Natural killer cell (primary cell): ENCODE data around the gene LSAMP. TPM values are rescaled to one million over a fixed set of nuclear protein-coding genes. Genes with fewer than 3 reads are reported as not detected.

Source experiments
- ATAC-seq, 3 donors: fragments of 150-1000 bp in 2 of 3; fragments of 200-7000 bp in 1 of 3; cut with Tn5 transposase; 1 replicate in 1 of 3; 2 replicates in 2 of 3; pipeline ENCODE4 v1.10.0; 2021; ENCODE audit warnings: mild to moderate bottlenecking in 2 of 3, moderate library complexity in 2 of 3
- DNase-seq, 2 donors: peaks; one replicate each; pipeline versions ENCODE4 v3.0.0 to v3.0.0-alpha.2; 2013 to 2021; ENCODE audit warnings: mixed read lengths in 1 of 2
- H3K27ac ChIP-seq: one replicate; pipeline ENCODE4 v1.5.1; 2013; ENCODE audit warnings: mild to moderate bottlenecking, low read length
- H3K27me3 ChIP-seq: one replicate; pipeline ENCODE4 v1.6.1; 2013; ENCODE audit warnings: low read length; ENCODE audit not compliant: control insufficient read depth, insufficient read depth
- H3K36me3 ChIP-seq: one replicate; pipeline ENCODE4 v1.6.1; 2013; ENCODE audit warnings: low read length; ENCODE audit not compliant: control insufficient read depth, insufficient read depth
- H3K4me1 ChIP-seq: one replicate; pipeline ENCODE4 v1.6.1; 2013; ENCODE audit warnings: low read length; ENCODE audit not compliant: control insufficient read depth, insufficient read depth
- H3K4me3 ChIP-seq: one replicate; pipeline ENCODE4 v1.5.1; 2013; ENCODE audit warnings: low read length
- H3K9me3 ChIP-seq: one replicate; pipeline ENCODE4 v1.6.1; 2013; ENCODE audit warnings: low read length; ENCODE audit not compliant: control insufficient read depth, insufficient read depth
- H3K27ac Mint-ChIP-seq, 2 donors: one replicate each; pipeline ENCODE4 v1.8.0; 2022; ENCODE audit warnings: mild to moderate bottlenecking in 2 of 2, mixed read lengths in 2 of 2, moderate library complexity in 1 of 2
- H3K27me3 Mint-ChIP-seq, 2 donors: one replicate each; pipeline ENCODE4 v1.8.0; 2022; ENCODE audit warnings: low read depth in 2 of 2, mixed read lengths in 2 of 2
- H3K36me3 Mint-ChIP-seq: one replicate; pipeline ENCODE4 v1.8.0; 2022; ENCODE audit warnings: mixed read lengths
- H3K4me1 Mint-ChIP-seq, 2 donors: one replicate each; pipeline ENCODE4 v1.8.0; 2022; ENCODE audit warnings: mixed read lengths in 2 of 2
- H3K4me3 Mint-ChIP-seq: one replicate; pipeline ENCODE4 v1.8.0; 2022; ENCODE audit warnings: mild to moderate bottlenecking, moderate library complexity, mixed read lengths
- H3K9me3 Mint-ChIP-seq, 2 donors: one replicate each; pipeline ENCODE4 v1.8.0; 2022; ENCODE audit warnings: mixed read lengths in 2 of 2
- WGBS: methylation state at CpG from one replicate; pipeline ENCODE4 v1.1.7; 2013; ENCODE audit warnings: missing lambda C conversion rate; ENCODE audit not compliant: insufficient coverage; 5-methylcytosine and 5-hydroxymethylcytosine counted together
- intact Hi-C: fragments of 100-400 bp; cut with micrococcal nuclease; formaldehyde crosslinking; loops from one replicate; pipeline ENCODE4 v1.14.2; 2022
- total RNA-seq, 4 donors: library from RNA; stranded (reverse); fragments of 120-200 nt in 1 of 4; gene quantifications; one replicate each; pipeline versions ENCODE4 v1.2.3 to v1.2.4, GENCODE V29; 2013 to 2022
- TF ChIP-seq, protein P1 (sequence below): fragments of 200-600 bp; IDR thresholded peaks from one replicate; pipeline ENCODE4 v1.8.0; 2022; ENCODE audit warnings: antibody characterized with exemption

Gene LSAMP
- total RNA-seq, 3 donors from 2014 or later (not counting 1 experiment from before 2014, with no cell fraction given), result not detected

DNA sequence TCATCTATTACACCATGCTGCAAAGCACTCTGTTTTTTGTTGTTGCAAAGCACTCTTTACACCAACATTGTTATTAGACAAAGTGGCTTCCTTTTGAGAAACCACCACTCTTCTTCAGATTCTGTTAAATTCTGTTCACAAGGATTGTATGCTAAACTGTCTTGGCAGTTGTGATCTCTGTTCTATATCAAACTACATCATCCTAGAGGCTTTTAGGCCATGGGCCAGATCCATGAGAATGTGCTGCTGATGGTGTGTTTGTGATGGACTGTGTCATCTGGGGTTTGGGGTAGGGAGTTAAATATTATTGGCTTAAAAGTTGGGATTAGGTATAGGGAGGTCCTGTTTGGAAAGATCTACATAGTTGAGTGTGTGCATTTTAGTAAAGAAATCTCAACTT is 592.2 kb downstream of the LSAMP start:
- no peak for ATAC-seq
- Mint-ChIP-seq H3K27me3 (peaks cover 9 to 14% of the 10 kb centered on the region in 2 donors), H3K9me3 (no peaks in the 10 kb centered on the region)

DNA sequence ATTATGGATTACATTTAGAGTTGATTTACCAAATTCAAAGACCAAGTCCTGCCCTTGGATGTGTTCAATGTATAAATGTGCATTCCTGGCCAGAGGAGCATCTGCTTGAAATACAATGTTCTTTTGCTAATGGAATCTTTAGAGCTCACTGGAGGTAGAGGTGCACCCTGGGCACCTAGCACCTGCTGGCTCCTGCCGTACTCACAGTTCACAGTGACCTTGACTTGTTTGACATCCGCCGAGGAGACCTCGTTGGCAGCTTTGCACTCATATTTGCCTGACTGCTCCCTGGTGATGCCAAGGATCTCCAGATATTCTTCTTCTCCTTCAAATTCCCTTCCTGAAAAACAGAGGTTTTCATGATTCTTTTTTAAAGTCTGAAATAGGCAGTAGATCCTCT is 593.0 kb downstream of the LSAMP start:
- ATAC-seq (no peak), DNase-seq (no peak)
- Mint-ChIP-seq H3K4me1 (no peaks in the 10 kb centered on the region), H3K36me3 (no peaks in the 10 kb centered on the region), H3K4me3 (no peak overlapping the region), H3K27me3 (peaks cover 9 to 12% of the 10 kb centered on the region in 2 donors), H3K27ac (no peak overlapping the region), H3K9me3 (no peaks in the 10 kb centered on the region)
- no peaks in the 10 kb centered on the region for H3K9me3 ChIP-seq
- no peak overlapping the region for H3K27ac ChIP-seq
- H3K4me3 ChIP-seq, result no peak overlapping the region
- H3K27me3 ChIP-seq, result no peaks in the 10 kb centered on the region
- intact Hi-C loops, result no loop called here
- H3K4me1 ChIP-seq, result no peaks in the 10 kb centered on the region
- TF ChIP-seq, protein P1, sequence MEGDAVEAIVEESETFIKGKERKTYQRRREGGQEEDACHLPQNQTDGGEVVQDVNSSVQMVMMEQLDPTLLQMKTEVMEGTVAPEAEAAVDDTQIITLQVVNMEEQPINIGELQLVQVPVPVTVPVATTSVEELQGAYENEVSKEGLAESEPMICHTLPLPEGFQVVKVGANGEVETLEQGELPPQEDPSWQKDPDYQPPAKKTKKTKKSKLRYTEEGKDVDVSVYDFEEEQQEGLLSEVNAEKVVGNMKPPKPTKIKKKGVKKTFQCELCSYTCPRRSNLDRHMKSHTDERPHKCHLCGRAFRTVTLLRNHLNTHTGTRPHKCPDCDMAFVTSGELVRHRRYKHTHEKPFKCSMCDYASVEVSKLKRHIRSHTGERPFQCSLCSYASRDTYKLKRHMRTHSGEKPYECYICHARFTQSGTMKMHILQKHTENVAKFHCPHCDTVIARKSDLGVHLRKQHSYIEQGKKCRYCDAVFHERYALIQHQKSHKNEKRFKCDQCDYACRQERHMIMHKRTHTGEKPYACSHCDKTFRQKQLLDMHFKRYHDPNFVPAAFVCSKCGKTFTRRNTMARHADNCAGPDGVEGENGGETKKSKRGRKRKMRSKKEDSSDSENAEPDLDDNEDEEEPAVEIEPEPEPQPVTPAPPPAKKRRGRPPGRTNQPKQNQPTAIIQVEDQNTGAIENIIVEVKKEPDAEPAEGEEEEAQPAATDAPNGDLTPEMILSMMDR, result no peak
- 90% methylated on average over 4 of the region's 4 CpGs for WGBS
- no peaks in the 10 kb centered on the region for H3K36me3 ChIP-seq

More for the DNA sequence above, 592.2 kb downstream of the LSAMP start:
- no peak for DNase-seq
- Histone ChIP-seq H3K27me3 (no peaks in the 10 kb centered on the region), H3K36me3 (no peaks in the 10 kb centered on the region), H3K4me3 (no peak overlapping the region), H3K27ac (no peak overlapping the region), H3K9me3 (no peaks in the 10 kb centered on the region), H3K4me1 (no peaks in the 10 kb centered on the region)
- Mint-ChIP-seq H3K4me1 (no peaks in the 10 kb centered on the region), H3K36me3 (no peaks in the 10 kb centered on the region), H3K27ac (no peak overlapping the region), H3K4me3 (no peak overlapping the region)
- TF ChIP-seq, protein P1, result no peak
- intact Hi-C loops, result no loop called here

DNA sequence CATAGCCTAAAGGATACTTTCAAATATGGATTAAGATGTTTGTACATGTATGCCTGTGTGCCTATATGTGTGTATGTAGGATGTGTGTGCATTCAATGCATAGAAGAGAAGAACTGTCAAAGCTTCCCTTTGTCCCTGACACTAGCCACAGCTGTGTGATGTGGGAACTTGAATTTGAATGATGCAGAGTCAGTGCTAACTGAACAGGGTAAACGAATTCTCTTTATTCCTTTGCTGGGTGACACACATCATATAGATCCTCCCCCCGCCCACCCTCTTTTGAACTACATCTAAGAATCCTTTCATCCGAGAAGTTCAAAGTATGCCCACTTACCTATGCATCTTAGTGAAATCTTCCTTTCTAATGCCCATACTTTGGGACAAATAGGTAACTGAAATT is 593.7 kb downstream of the LSAMP start:
- Histone ChIP-seq H3K27ac (no peak overlapping the region), H3K27me3 (no peaks in the 10 kb centered on the region), H3K9me3 (no peaks in the 10 kb centered on the region), H3K4me1 (no peaks in the 10 kb centered on the region), H3K36me3 (no peaks in the 10 kb centered on the region), H3K4me3 (no peak overlapping the region)
- intact Hi-C loops, result no loop called here
- 76% methylated on average over 3 of the region's 3 CpGs for WGBS
- Mint-ChIP-seq H3K27ac (no peak overlapping the region), H3K4me1 (no peaks in the 10 kb centered on the region), H3K9me3 (no peaks in the 10 kb centered on the region), H3K27me3 (peaks cover 9 to 12% of the 10 kb centered on the region in 2 donors), H3K4me3 (no peak overlapping the region), H3K36me3 (no peaks in the 10 kb centered on the region)
- TF ChIP-seq, protein P1, result no peak
- DNase-seq, result no peak
- no peak for ATAC-seq

DNA sequence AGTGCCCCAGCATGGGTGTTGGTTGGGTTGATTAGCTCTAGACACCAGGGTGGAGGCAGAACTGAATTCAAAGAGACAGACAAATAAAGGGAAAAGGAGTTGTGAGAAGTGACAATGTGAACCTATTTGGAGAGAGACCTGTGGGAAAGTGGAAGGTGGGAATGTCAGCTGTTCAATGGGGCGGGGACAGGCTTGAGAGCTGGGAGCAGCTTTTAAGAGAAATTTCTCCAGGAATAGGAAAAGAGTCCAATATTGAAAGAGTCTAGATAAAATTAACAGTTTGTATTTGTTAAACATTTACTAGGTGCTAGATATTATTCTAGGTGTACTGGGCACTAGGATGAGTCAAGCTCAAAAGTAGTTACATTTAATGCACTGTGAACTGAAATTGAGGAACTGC is 596.6 kb downstream of the LSAMP start:
- no peak overlapping the region for H3K27ac Mint-ChIP-seq

More for the DNA sequence above, 596.6 kb downstream of the LSAMP start:
- Histone ChIP-seq H3K4me3 (no peak overlapping the region), H3K27me3 (no peaks in the 10 kb centered on the region), H3K4me1 (no peaks in the 10 kb centered on the region), H3K9me3 (no peaks in the 10 kb centered on the region), H3K27ac (no peak overlapping the region), H3K36me3 (no peaks in the 10 kb centered on the region)
- WGBS, result 88% methylated on average over 1 of the region's 1 CpG
- DNase-seq, result no peak
- intact Hi-C loops, result no loop called here
- H3K9me3 Mint-ChIP-seq, result no peaks in the 10 kb centered on the region
- TF ChIP-seq, protein P1, result no peak
- H3K4me3 Mint-ChIP-seq, result no peak overlapping the region
- H3K4me1 Mint-ChIP-seq, result no peaks in the 10 kb centered on the region
- ATAC-seq, result no peak
- H3K36me3 Mint-ChIP-seq, result no peaks in the 10 kb centered on the region
- H3K27me3 Mint-ChIP-seq, result peaks cover 0 to 8% of the 10 kb centered on the region in 2 donors
